Loucy (cell line): ENCODE data around the gene F7.

Source experiments
- H2AFZ ChIP-seq: fragments of 200-600 bp; sonication (generic); 2 replicates; pipeline ENCODE4 v1.6.0; 2016; ENCODE audit warnings: antibody characterized with exemption, mild to moderate bottlenecking, low read length, moderate library complexity
- H3F3A ChIP-seq: fragments of 200-600 bp; 2 replicates; pipeline ENCODE4 v1.6.0; 2016; ENCODE audit warnings: antibody characterized with exemption, low read depth, mild to moderate bottlenecking
- H3K27me3 ChIP-seq: fragments of 200-600 bp; sonication (generic); 2 replicates; pipeline ENCODE4 v1.6.1; 2014; ENCODE audit warnings: low read length, mild to moderate bottlenecking; ENCODE audit not compliant: insufficient read depth, poor library complexity, severe bottlenecking
- H3K36me3 ChIP-seq: fragments of 200-600 bp; sonication (generic); 2 replicates; pipeline ENCODE4 v1.6.1; 2016; ENCODE audit warnings: low read length; ENCODE audit not compliant: insufficient read depth
- H3K4me1 ChIP-seq: fragments of 200-600 bp; sonication (generic); 2 replicates; pipeline ENCODE4 v1.5.1; 2014; ENCODE audit warnings: low read length, mild to moderate bottlenecking; ENCODE audit not compliant: insufficient read depth, poor library complexity, severe bottlenecking
- H3K4me2 ChIP-seq: fragments of 200-600 bp; sonication (generic); 2 replicates; pipeline ENCODE4 v1.6.0; 2014; ENCODE audit warnings: antibody characterized with exemption, low read length, low read depth, mild to moderate bottlenecking; ENCODE audit not compliant: poor library complexity, severe bottlenecking
- H3K4me3 ChIP-seq: fragments of 200-600 bp; sonication (generic); 2 replicates; pipeline ENCODE4 v1.5.1; 2014; ENCODE audit warnings: low read length, mild to moderate bottlenecking, mixed read lengths; ENCODE audit not compliant: poor library complexity, severe bottlenecking
- H3K79me2 ChIP-seq: fragments of 200-600 bp; sonication (generic); 2 replicates; pipeline ENCODE4 v1.6.1; 2014; ENCODE audit warnings: low read length; ENCODE audit not compliant: insufficient read depth
- H3K9ac ChIP-seq: fragments of 200-600 bp; sonication (generic); 2 replicates; pipeline ENCODE4 v1.6.0; 2014; ENCODE audit warnings: mild to moderate bottlenecking, low read depth, low read length, moderate library complexity; ENCODE audit not compliant: poor library complexity, severe bottlenecking
- H3K9me2 ChIP-seq: fragments of 200-600 bp; sonication (generic); replicated peaks from 2 replicates; pipeline ENCODE4 v1.6.1; 2016; ENCODE audit warnings: low read depth, low read length, mixed read lengths
- H3K9me3 ChIP-seq: fragments of 200-600 bp; sonication (generic); 2 replicates; pipeline ENCODE4 v1.6.1; 2014; ENCODE audit warnings: mild to moderate bottlenecking, antibody characterized with exemption, low read length, low read depth; ENCODE audit not compliant: insufficient read depth
- H4K20me1 ChIP-seq: fragments of 200-600 bp; sonication (generic); 2 replicates; pipeline ENCODE4 v1.6.0; 2014; ENCODE audit warnings: antibody characterized with exemption, low read length, mild to moderate bottlenecking; ENCODE audit not compliant: insufficient read depth, poor library complexity, severe bottlenecking
- CTCF ChIP-seq: fragments of 200-600 bp; sonication (generic); conservative IDR thresholded peaks from 2 replicates; pipeline ENCODE4 v1.5.1; 2014; ENCODE audit warnings: mild to moderate bottlenecking, antibody characterized with exemption, low read length
- EZH2phosphoT487 ChIP-seq: fragments of 200-600 bp; IDR thresholded peaks from 2 replicates; pipeline ENCODE4 v1.6.1; 2018; ENCODE audit warnings: antibody characterized with exemption, mild to moderate bottlenecking, moderate library complexity, borderline replicate concordance

Gene F7

GRCh38 chr13:113155982-113156655 is 50.5 kb downstream of the F7 start:
- Histone ChIP-seq H3K4me1 (peaks cover 17% of the 10 kb centered on the region), H3K27me3 (no peaks in the 10 kb centered on the region), H3K9me2 (no peaks in the 10 kb centered on the region), H3K79me2 (no peaks in the 10 kb centered on the region), H3F3A (no peaks in the 10 kb centered on the region), H3K4me2 (no peak overlapping the region), H3K4me3 (no peak overlapping the region), H3K36me3 (no peaks in the 10 kb centered on the region), H2AFZ (no peak overlapping the region), H4K20me1 (no peaks in the 10 kb centered on the region), H3K9ac (no peak overlapping the region), H3K9me3 (no peaks in the 10 kb centered on the region)
- no peak for TF ChIP-seq EZH2phosphoT487
- no peak for TF ChIP-seq CTCF

- Histone ChIP-seq H2AFZ (no peak overlapping the region), H3F3A (no peaks in the 10 kb centered on the region), H3K9ac (no peak overlapping the region), H3K79me2 (no peaks in the 10 kb centered on the region), H3K4me3 (no peak overlapping the region), H3K27me3 (no peaks in the 10 kb centered on the region), H3K4me1 (peaks cover 17% of the 10 kb centered on the region), H3K9me3 (no peaks in the 10 kb centered on the region), H3K4me2 (no peak overlapping the region), H3K36me3 (no peaks in the 10 kb centered on the region), H4K20me1 (no peaks in the 10 kb centered on the region), H3K9me2 (no peaks in the 10 kb centered on the region)
- TF ChIP-seq CTCF (no peak), EZH2phosphoT487 (no peak)
These were observed 51.8 kb downstream of the F7 start for GRCh38 chr13:113157206-113157928.

- Histone ChIP-seq H3K9me2 (no peaks in the 10 kb centered on the region), H3K79me2 (no peaks in the 10 kb centered on the region), H3K9ac (no peak within 1 kb of the TSS), H2AFZ (no peak within 1 kb of the TSS), H3F3A (no peaks in the 10 kb centered on the region), H3K4me3 (no peak within 1 kb of the TSS), H3K9me3 (no peaks in the 10 kb centered on the region), H3K4me2 (no peak within 1 kb of the TSS), H3K36me3 (no peaks in the 10 kb centered on the region), H3K27me3 (no peaks in the 10 kb centered on the region), H3K4me1 (peaks cover 13% of the 10 kb centered on the region), H4K20me1 (no peaks in the 10 kb centered on the region)
- no peak for TF ChIP-seq EZH2phosphoT487
These were observed 52.5 kb downstream of the F7 start, which contains the start of gene PROZ for GRCh38 chr13:113157929-113158747. TSS of gene PROZ (plus strand) at chr13:113158648. CDS start at chr13:113158661, 13 bp downstream.
